Rectal smooth muscle tissue (tissue), 1 donor: ENCODE data around the gene KLHL26.

Source experiments
- H3K27ac ChIP-seq: one replicate; pipeline ENCODE4 v1.7.0; 2013; ENCODE audit warnings: low read depth, low read length, inconsistent platforms
- H3K27me3 ChIP-seq: one replicate; pipeline ENCODE4 v1.7.0; 2013; ENCODE audit warnings: low read length; ENCODE audit not compliant: control insufficient read depth, insufficient read depth
- H3K36me3 ChIP-seq: one replicate; pipeline ENCODE4 v1.7.0; 2013; ENCODE audit warnings: low read length; ENCODE audit not compliant: control insufficient read depth, insufficient read depth
- H3K4me1 ChIP-seq: one replicate; pipeline ENCODE4 v1.7.0; 2013; ENCODE audit warnings: low read length; ENCODE audit not compliant: control insufficient read depth, insufficient read depth
- H3K4me3 ChIP-seq: one replicate; pipeline ENCODE4 v1.7.0; 2013; ENCODE audit warnings: low read length
- H3K9ac ChIP-seq: one replicate; pipeline ENCODE4 v1.7.0; 2013; ENCODE audit warnings: low read length

KLHL26 gene

GRCh38 chr19:18612772-18613588 is 23.8 kb upstream of the KLHL26 start, which contains the start of gene TMEM59L:
TSS of gene TMEM59L (plus strand) at chr19:18612870. CDS start at chr19:18612959, 89 bp downstream.
- Histone ChIP-seq H3K36me3 (no peaks in the 10 kb centered on the region), H3K9ac (no peak within 1 kb of the TSS), H3K4me3 (peak within 1 kb of the TSS; percentile 40), H3K27ac (no peak within 1 kb of the TSS), H3K27me3 (peaks cover 53% of the 10 kb centered on the region), H3K4me1 (peaks cover 3% of the 10 kb centered on the region)

- H3K27ac ChIP-seq: no peak overlapping the region
- no peak overlapping the region for H3K4me3 ChIP-seq
- peaks cover 46% of the 10 kb centered on the region for H3K27me3 ChIP-seq
- no peak overlapping the region for H3K9ac ChIP-seq
- peaks cover 3% of the 10 kb centered on the region for H3K4me1 ChIP-seq
- H3K36me3 ChIP-seq: no peaks in the 10 kb centered on the region
These were observed 23.1 kb upstream of the KLHL26 start for GRCh38 chr19:18613589-18614234.

GRCh38 chr19:18616023-18616422 is 20.8 kb upstream of the KLHL26 start:
- peaks cover 25% of the 10 kb centered on the region for H3K27me3 ChIP-seq
- H3K36me3 ChIP-seq: no peaks in the 10 kb centered on the region
- H3K9ac ChIP-seq: no peak overlapping the region
- H3K27ac ChIP-seq: no peak overlapping the region
- no peak overlapping the region for H3K4me3 ChIP-seq
- H3K4me1 ChIP-seq: peaks cover 3% of the 10 kb centered on the region

- Histone ChIP-seq H3K27me3 (peaks cover 13% of the 10 kb centered on the region), H3K4me1 (no peaks in the 10 kb centered on the region), H3K4me3 (no peak overlapping the region), H3K36me3 (no peaks in the 10 kb centered on the region), H3K27ac (no peak overlapping the region), H3K9ac (no peak overlapping the region)
These were observed 19.3 kb upstream of the KLHL26 start for GRCh38 chr19:18617562-18617961.

- Histone ChIP-seq H3K4me1 (no peaks in the 10 kb centered on the region), H3K9ac (no peak overlapping the region), H3K36me3 (no peaks in the 10 kb centered on the region), H3K27me3 (peaks cover 8% of the 10 kb centered on the region), H3K4me3 (no peak overlapping the region), H3K27ac (no peak overlapping the region)
These were observed 18.6 kb upstream of the KLHL26 start for GRCh38 chr19:18618236-18618635.

- H3K4me1 ChIP-seq: no peaks in the 10 kb centered on the region
- H3K4me3 ChIP-seq: no peak overlapping the region
- no peaks in the 10 kb centered on the region for H3K36me3 ChIP-seq
- no peaks in the 10 kb centered on the region for H3K27me3 ChIP-seq
- no peak overlapping the region for H3K9ac ChIP-seq
- H3K27ac ChIP-seq: no peak overlapping the region
These were observed 16.5 kb upstream of the KLHL26 start for GRCh38 chr19:18620311-18620710.

- Histone ChIP-seq H3K4me3 (no peak overlapping the region), H3K27ac (no peak overlapping the region), H3K27me3 (no peaks in the 10 kb centered on the region), H3K4me1 (no peaks in the 10 kb centered on the region), H3K9ac (no peak overlapping the region), H3K36me3 (no peaks in the 10 kb centered on the region)
These were observed 15.9 kb upstream of the KLHL26 start for GRCh38 chr19:18620902-18621301.

- H3K4me1 ChIP-seq: no peaks in the 10 kb centered on the region
- no peak overlapping the region for H3K9ac ChIP-seq
- no peak overlapping the region for H3K27ac ChIP-seq
- no peaks in the 10 kb centered on the region for H3K27me3 ChIP-seq
- H3K4me3 ChIP-seq: no peak overlapping the region
- H3K36me3 ChIP-seq: no peaks in the 10 kb centered on the region
These were observed 9.9 kb upstream of the KLHL26 start for GRCh38 chr19:18626906-18627305.

- H3K4me3 ChIP-seq: no peak overlapping the region
- H3K27me3 ChIP-seq: no peaks in the 10 kb centered on the region
- no peak overlapping the region for H3K9ac ChIP-seq
- no peaks in the 10 kb centered on the region for H3K4me1 ChIP-seq
- H3K36me3 ChIP-seq: no peaks in the 10 kb centered on the region
- H3K27ac ChIP-seq: no peak overlapping the region
These were observed 7.4 kb upstream of the KLHL26 start for GRCh38 chr19:18629166-18630088.

GRCh38 chr19:18633321-18633720 is 3.5 kb upstream of the KLHL26 start:
- no peaks in the 10 kb centered on the region for H3K36me3 ChIP-seq
- no peak overlapping the region for H3K9ac ChIP-seq
- no peaks in the 10 kb centered on the region for H3K4me1 ChIP-seq
- H3K4me3 ChIP-seq: no peak overlapping the region
- H3K27me3 ChIP-seq: no peaks in the 10 kb centered on the region
- no peak overlapping the region for H3K27ac ChIP-seq

- no peaks in the 10 kb centered on the region for H3K36me3 ChIP-seq
- no peak overlapping the region for H3K27ac ChIP-seq
- no peaks in the 10 kb centered on the region for H3K27me3 ChIP-seq
- H3K4me1 ChIP-seq: no peaks in the 10 kb centered on the region
- no peak overlapping the region for H3K4me3 ChIP-seq
- no peak overlapping the region for H3K9ac ChIP-seq
These were observed 2.1 kb upstream of the KLHL26 start for GRCh38 chr19:18634612-18635297.

GRCh38 chr19:18635831-18636182 is 1.0 kb upstream of the KLHL26 start:
- Histone ChIP-seq H3K9ac (no peak overlapping the region), H3K27me3 (no peaks in the 10 kb centered on the region), H3K4me1 (no peaks in the 10 kb centered on the region), H3K4me3 (no peak overlapping the region), H3K36me3 (no peaks in the 10 kb centered on the region), H3K27ac (no peak overlapping the region)
